Hematopoietic multipotent progenitor cell (in vitro differentiated cells): Measurements from ENCODE around the gene GALK2. TPM values are rescaled to one million over a fixed set of nuclear protein-coding genes. Genes with fewer than 3 reads are reported as not detected.

Experiments
- DNase-seq, 3 donors: peaks; one replicate each; pipeline ENCODE4 v3.0.0-alpha.2; 2011 to 2015; ENCODE audit warnings: low read depth in 2 of 3, low spot score in 2 of 3
- total RNA-seq: library from RNA; depleted of rRNA; stranded (reverse); fragments of >200 nt; gene quantifications from one replicate; pipeline ENCODE4 v1.2.3, GENCODE V29; 2012

Gene GALK2
- total RNA-seq, 1 donor = 38.8 TPM

- DNase-seq = no peak
These were observed 103.8 kb downstream of the GALK2 start for GRCh38 chr15:49273734-49274318.

- no peak for DNase-seq
These were observed 108.7 kb downstream of the GALK2 start for GRCh38 chr15:49278751-49279150.

- no peak for DNase-seq
These were observed 109.7 kb downstream of the GALK2 start for GRCh38 chr15:49279521-49280456.

GRCh38 chr15:49282366-49282765 lies 112.3 kb downstream of the GALK2 start:
- DNase-seq = no peak

GRCh38 chr15:49286649-49287404 lies 116.8 kb downstream of the GALK2 start:
- DNase-seq = no peak

- DNase-seq = no peak
These were observed 117.4 kb downstream of the GALK2 start for GRCh38 chr15:49287481-49287880.

- DNase-seq = no peak
These were observed 118.3 kb downstream of the GALK2 start for GRCh38 chr15:49288391-49288790.

- DNase-seq = no peak
These were observed 120.1 kb downstream of the GALK2 start for GRCh38 chr15:49290191-49290590.

- DNase-seq = no peak
These were observed 123.9 kb downstream of the GALK2 start for GRCh38 chr15:49293941-49294340.

GRCh38 chr15:49296258-49296657 lies 126.2 kb downstream of the GALK2 start:
- no peak for DNase-seq

- DNase-seq = no peak
These were observed 127.5 kb downstream of the GALK2 start for GRCh38 chr15:49297584-49297983.

- no peak for DNase-seq
These were observed 130.8 kb downstream of the GALK2 start for GRCh38 chr15:49300856-49301255.

GRCh38 chr15:49301562-49301961 lies 131.5 kb downstream of the GALK2 start:
- DNase-seq = no peak

GRCh38 chr15:49303003-49303402 lies 133.0 kb downstream of the GALK2 start:
- no peak for DNase-seq

GRCh38 chr15:49306551-49306950 lies 136.5 kb downstream of the GALK2 start:
- no peak for DNase-seq

- no peak for DNase-seq
These were observed 138.6 kb downstream of the GALK2 start for GRCh38 chr15:49308686-49309085.

GRCh38 chr15:49309889-49310288 lies 139.8 kb downstream of the GALK2 start:
- DNase-seq = no peak

- no peak for DNase-seq
These were observed 143.6 kb downstream of the GALK2 start for GRCh38 chr15:49313650-49314049.

GRCh38 chr15:49314716-49315115 lies 144.7 kb downstream of the GALK2 start:
- DNase-seq = no peak

- no peak for DNase-seq
These were observed 145.4 kb downstream of the GALK2 start for GRCh38 chr15:49315391-49315823.

- no peak for DNase-seq
These were observed 150.3 kb downstream of the GALK2 start for GRCh38 chr15:49320351-49320750.
